ENCODE results near the gene SCRT2.

SCRT2 gene

DNA sequence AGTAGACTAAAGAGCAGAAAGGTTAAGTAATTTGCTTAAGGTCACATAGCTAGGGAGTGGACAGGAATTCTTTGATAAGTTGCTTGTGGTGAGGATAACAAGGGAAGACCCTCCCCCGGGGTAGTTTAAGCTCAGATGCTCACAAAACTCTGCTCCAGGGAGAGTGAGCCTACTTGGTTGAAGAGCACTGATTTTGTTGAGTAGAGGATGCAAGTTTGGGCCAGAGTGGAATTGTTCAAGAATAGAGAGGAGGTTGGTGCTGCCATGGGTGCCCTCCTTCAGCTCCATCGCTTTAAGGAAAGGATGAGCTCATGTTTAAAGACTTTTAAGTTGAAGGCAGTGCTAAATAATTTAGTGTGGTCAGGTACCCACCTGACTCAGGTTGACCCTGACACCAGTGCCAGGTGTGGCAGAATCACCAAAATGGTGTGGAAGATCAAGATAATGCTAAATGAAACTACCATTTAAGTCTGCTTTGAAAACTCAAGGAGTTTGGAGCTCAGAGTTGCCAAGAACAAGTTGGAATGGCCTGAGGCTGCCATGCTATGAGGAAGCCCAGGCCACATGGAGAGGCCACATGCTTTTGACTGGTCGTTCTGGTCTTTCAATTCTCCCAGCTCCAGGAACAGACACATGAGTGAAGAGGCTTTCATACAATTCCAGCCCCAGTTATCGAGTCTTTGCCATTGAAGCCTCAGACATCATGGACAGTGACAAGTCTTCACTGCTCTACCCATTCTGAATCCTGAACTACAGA lies 57.5 kb downstream of the SCRT2 start:
- H3K4me3 ChIP-seq (ENCODE audit: low read length): no peak overlapping the region
- DNase-seq (ENCODE audit: low read depth): no peak
- TF ChIP-seq, protein P1, sequence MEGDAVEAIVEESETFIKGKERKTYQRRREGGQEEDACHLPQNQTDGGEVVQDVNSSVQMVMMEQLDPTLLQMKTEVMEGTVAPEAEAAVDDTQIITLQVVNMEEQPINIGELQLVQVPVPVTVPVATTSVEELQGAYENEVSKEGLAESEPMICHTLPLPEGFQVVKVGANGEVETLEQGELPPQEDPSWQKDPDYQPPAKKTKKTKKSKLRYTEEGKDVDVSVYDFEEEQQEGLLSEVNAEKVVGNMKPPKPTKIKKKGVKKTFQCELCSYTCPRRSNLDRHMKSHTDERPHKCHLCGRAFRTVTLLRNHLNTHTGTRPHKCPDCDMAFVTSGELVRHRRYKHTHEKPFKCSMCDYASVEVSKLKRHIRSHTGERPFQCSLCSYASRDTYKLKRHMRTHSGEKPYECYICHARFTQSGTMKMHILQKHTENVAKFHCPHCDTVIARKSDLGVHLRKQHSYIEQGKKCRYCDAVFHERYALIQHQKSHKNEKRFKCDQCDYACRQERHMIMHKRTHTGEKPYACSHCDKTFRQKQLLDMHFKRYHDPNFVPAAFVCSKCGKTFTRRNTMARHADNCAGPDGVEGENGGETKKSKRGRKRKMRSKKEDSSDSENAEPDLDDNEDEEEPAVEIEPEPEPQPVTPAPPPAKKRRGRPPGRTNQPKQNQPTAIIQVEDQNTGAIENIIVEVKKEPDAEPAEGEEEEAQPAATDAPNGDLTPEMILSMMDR (conservative IDR thresholded peaks at IDR 0.05; ENCODE audit: low read length): no peak

DNA sequence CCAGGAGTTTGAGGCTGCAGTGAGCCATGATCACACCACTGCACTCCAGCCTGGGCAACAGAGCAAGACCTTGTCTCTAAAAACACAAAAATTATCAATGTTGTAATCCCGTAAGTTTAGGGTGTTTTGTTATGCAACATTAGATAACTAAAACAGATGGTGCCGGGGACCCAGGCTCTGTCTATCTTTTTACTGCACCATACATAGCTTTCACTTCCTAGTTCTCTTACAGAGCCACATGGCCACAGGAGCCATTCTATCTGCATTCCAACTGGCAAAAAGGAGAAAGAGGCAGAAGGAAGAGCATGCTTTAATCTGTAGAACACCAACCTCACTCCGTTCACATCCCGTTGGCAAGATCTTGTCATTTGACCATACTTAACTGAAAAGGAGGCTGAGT lies 60.1 kb downstream of the SCRT2 start:
- no peak for DNase-seq (ENCODE audit: low read depth)
- H3K4me3 ChIP-seq (ENCODE audit: low read length): no peak overlapping the region
- TF ChIP-seq, protein P1 (conservative IDR thresholded peaks at IDR 0.05; ENCODE audit: low read length): no peak

DNA sequence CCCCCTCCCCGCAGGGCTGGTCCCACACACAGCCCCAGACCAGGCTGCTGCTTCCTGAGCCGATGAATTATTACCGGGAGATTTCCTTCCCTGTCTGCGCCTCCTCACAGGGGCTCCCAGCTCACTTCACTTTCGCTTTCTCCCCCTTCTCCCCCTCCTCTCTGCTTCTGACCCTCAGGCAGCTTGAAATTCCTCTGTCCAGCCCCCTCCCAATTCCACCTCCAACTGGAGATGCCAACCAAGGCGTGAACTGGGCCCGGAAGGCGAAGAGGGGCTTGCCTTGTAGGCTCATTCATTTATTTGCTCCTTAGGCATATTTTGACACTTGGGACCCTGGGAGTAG lies 63.8 kb downstream of the SCRT2 start:
- H3K4me3 ChIP-seq (ENCODE audit: low read length): no peak overlapping the region
- no peak for DNase-seq (ENCODE audit: low read depth)
- TF ChIP-seq, protein P1 (conservative IDR thresholded peaks at IDR 0.05; ENCODE audit: low read length): no peak
